ENCODE data around the gene FBXW12. TPM values are rescaled to one million over a fixed set of nuclear protein-coding genes. Genes with fewer than 3 reads are reported as not detected.

FBXW12 gene
- polyA plus RNA-seq, 12 donors: 0.11 to 0.39 (median 0.15) TPM; not detected in 5

DNA sequence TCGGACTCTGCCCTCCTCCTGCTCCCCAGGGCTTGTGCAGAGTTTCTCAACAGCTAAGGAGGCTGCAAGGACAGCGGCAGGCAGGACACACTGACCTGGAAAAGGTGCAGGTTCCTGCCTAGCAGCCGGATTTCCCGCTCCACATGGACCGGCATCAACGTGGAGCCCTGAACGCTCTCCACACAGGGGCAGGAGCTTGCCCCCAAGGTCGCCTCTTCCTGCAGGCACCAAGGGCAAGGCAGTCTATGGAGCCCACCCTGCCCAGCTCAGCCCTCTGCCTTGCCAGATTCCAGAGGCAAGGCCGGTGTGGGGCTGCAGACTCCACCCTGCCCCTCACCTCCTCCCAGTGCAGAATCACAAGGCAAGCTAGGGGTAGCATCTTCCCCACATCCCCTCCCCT, 47.1 kb downstream of the FBXW12 start:
- no peak for DNase-seq

DNA sequence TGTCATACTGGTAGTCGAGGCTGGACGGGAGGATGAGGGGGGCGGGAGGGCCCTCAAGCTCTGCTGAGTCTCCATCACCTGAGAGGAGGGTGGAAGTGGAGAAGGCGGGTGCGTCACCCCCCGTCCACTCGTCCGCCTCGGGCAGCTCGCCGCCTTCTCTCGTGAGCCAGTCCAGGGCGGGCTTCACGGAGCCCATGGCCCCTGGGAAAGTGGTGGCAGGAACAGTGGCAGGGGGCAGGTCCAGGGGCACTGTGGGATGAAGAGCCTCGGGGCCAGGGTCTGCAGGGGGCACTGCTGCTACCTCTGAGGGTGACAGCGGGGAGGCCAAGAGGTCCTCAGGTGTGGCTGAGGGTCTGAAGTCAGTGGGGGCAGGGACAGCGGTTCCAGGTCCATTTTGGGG, 47.6 kb downstream of the FBXW12 start:
- DNase-seq: no peak

DNA sequence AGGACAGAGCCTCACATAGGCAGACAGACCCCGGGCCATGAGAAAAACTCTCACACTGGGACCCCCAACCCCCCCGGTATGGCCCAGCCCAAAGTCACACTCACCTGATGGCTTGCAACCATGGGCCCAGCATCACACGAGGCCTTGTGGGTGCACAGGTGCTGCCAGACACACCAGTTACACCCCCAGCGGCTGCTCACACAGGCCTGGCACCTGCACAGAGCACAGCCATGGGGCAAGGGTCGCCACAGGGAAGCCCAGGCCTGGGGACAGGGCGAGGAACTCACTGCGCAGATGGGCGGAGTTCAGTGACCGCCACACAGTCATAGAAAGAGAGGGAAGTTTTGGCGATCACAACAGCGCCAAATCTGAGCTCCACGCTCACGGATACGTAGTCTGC, 48.5 kb downstream of the FBXW12 start:
- no peak for DNase-seq

DNA sequence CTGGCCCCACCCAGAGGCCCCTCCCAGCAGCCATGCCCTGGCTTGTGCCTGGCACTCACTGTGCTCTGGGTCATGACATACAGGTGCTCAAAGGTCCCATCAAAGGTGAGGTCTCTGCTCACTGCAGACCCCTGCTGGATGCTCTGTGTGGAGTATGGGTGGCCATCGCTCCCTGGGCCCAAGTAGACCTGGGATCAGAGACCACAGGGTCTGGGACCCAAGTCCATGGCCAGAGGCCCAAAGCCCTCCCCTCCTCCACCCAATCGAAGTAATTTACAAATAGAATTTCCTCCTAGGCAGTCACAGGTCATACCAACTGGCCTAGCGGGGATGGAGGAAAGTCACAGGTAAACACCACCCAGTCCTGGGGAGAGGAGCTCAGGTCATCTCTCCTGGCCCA, 50.3 kb downstream of the FBXW12 start:
- DNase-seq: no peak

DNA sequence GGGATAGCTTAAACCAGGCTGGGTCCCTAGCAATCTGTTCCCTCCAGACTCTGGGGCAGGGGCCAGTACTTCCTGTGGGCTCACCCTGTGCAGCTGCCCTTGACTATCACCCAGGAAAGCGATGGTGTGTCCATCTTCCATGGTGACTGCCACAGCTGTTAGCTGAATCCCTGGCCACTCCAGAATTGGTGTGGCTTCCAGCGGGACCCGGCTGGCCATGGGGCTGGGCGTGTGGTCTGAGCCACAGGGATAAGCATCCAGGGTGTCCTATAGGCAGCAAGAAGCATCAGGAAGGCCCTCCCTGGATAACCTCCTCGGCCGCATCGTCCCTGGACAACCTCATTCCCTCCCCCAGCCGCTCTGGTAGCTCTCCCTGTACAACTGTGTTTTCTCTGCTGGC, 50.7 kb downstream of the FBXW12 start:
- no peak for DNase-seq

DNA sequence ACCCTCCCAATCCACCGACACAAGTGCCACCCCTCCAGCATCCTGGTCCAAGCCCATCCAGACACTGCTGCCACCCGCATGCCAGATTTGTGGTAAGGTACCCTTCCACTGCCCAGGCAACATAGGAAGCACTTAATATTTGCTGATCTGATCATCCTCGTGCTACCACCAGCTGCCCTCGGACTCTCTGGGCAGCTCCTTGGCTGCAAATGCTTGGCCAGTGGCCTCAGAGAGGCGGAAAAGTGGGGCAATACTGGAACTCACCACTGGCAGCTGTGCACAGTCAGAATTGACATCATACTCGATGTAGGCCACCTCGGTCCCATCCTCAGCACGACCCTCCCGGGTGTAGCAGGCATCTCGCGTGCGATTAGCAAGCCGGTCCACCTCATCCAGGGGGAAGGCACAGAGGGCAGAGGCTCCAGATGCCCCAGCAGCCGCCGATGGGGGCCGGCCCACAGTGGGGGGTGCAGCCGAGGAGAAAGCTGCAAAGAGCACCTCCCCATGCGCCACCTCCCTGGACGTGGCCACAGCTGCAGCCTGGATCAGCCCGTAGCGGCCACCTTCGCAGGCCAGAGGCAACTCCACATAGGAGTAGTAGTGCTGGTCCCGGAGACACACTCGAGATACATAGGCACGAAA, 51.3 kb downstream of the FBXW12 start:
- no peak for DNase-seq

DNA sequence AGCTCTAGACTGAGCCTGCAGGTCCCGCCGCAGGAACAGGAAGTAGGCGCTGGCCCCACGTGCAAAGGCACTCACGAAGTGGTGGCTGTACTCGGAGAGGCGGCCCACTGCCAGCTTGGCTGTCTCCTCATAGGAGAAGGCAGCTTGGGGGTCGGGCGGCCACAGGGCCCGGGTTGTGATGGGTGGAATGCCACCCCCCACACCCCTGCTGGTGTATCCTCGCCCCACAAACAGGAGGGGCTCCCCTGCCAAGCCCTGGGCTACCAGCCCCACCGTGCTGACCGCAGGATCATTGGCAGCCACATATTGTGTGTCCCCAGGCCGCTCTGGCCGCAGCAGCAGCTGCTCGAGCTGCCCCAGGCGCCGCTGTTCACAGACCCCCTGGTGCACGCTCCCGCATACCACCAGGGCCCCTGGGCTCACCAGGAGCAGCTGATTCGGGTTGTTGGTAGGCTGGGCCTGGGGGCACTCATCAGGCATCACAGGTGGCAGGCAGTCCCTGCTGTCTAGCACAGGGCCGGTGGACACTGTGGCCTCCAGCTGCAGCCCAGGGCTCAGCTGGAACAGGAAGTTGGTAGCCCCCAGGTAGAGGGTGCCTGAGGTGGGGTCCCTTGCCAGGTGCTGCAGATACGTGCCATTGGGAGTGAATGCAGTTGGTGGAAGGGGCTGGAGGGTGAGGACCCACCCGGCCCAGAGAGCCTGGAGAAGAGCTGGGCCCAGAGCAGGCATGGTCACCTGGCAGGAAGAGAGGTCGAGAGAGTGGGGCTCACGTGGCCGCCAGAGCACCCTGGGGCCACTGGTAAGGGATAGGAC, 52.1 kb downstream of the FBXW12 start:
- no peak for DNase-seq

DNA sequence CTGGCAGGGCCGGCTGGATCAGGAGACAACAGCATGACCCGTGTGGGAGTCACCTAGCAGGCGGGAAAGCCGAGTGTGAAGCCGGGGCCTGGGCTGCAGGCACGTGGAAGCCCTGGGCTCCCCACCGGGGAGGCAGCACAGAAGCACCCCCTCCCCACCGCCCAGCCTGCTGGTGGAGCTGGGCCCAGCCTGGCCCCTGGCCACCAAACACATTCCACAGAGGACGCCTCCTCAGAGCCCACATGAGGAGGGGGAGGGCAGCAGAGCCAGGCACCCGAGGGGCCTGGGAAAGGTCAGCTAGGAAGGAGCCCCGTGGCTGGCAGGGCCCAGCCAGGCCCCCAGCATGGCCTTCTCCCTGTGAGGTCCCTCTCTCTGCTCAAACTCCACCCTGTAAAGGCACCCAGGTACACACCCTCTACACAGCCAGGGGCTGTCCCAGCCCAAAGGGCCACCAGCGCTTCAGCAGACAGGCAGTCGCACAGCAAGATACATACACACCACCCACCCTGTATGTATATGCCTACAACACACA, 53.3 kb downstream of the FBXW12 start:
- DNase-seq: no peak

DNA sequence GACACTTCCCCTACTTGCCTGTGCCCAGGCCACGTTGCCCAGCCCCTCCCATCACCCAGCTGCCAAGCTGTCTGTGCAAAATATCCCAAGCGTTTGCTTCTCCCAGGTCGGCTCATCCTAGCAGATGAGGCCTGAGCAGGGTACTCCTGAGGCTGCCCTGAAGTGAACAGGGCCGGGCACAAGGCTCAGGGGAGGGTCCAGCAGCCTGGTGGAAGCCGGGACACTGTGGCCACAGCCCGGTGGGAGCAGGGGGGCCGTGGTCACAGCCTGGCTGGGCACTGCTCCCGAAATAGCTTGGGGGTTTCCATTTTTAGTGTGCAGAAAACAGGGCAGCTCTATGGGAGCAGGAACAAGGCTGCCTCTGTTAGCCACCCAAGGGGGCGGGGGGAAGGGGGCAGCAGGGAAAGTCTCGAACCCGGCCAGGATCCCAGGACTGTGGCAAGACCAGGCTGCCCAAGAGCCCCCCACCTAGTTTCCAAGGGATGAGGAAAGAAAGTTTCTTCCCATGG, 54.4 kb downstream of the FBXW12 start:
- DNase-seq: no peak

DNA sequence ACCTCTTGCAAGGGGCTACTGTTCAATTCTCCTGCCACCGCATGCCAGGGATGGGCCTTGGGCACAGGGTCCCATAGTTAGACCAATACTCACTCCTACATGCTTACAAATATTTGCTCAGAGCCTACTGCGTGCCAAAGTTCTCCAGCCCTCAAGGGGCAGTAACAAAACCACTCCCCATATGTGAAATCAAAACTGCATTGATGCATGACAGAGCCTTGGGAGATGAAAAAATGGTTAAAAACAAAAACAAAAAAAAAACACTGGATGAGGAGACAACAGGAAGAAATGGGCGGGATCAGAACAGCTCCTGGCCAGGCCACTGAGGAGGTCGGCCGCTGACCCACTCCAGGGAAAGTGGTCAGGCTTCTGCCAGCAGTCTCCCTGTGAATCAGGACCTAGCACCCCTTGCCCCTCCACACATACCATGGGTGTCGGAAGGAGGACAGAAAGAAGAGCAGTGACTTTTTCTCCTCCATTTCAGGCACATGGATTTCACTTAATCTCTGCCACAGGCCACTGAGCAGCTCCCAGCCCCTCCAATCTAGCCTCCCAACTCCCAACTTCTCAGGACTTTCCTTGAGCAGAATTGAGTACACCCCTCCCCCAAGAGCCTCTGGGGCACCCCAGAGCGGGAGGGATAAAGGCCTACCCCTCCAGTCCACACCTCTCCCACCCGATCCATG, 55.1 kb downstream of the FBXW12 start:
- no peak for DNase-seq

DNA sequence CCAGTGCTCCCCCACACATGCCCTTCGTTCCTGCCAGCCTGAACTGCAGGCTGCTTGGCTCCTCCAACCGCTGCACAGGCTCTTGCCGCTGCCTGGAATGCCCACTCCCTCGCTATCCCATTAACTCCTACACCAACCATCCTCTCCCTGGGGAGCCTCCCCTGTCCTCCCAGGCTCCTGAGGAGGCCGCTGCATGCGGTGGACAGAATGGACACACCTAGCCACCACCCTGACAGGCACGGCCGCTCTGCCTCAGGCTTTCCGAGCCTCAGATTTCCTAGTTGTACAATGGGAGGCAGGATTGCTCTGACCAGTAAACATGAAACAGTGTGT, 55.6 kb downstream of the FBXW12 start:
- no peak for DNase-seq

DNA sequence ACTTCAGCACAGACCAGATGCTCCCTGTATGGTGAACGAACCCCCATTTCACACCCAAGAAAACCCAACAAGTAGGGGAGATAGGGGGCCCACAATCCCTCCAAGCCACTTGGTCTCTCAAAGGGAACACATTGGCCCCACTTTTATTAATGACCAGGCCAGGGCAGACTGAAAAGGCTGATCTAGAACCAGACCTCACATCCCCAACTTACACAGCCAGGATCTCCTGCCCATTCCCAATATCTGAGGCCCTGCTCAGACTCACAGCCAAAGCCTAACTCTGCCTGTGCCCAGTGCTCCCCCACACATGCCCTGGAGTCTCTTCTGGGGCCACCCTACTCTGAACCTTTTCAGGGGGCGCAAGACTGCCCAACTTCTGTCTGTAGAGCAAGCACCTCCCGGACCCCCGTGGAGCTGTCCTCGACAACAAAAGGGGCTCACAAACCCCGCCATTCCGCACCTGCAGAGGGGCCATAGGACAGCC, 56.1 kb downstream of the FBXW12 start:
- DNase-seq: no peak

DNA sequence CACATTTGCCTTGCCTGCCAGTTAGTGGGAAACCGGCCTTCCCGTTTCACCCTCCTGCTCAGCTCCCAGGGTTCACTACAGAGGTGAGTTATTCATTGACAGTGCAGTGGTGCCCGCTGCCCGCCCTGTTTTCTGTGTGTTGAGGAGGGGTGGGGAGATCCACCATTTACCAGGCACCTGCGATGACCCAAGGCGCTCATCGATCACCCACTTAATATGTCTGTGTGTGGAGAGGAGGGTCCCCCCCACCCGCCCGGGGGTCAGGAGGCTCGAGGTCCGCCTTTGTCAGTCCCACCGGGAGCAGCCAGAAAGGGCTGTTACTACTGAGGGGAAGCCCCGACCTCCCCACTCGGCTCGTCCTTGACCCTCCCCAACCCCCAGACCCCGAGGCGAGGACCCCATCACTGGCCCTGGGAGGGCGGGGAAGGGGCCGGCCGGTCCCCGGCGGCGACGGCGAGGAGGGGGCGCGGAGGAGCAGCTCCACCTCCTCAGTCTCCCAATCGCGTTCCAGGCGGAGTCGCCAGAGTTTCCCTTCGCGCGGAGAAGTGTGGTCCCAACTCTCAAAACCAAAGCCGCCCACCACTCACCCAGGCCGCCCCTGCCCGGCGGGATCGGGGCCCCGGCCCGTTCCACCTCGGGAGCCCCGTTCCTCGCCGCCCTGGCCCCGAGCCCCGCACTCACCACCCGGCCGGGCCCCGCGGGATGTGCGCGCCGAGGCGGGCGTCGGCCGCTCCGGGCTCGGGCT, 56.7 kb downstream of the FBXW12 start:
- peak; percentile 57 for DNase-seq

DNA sequence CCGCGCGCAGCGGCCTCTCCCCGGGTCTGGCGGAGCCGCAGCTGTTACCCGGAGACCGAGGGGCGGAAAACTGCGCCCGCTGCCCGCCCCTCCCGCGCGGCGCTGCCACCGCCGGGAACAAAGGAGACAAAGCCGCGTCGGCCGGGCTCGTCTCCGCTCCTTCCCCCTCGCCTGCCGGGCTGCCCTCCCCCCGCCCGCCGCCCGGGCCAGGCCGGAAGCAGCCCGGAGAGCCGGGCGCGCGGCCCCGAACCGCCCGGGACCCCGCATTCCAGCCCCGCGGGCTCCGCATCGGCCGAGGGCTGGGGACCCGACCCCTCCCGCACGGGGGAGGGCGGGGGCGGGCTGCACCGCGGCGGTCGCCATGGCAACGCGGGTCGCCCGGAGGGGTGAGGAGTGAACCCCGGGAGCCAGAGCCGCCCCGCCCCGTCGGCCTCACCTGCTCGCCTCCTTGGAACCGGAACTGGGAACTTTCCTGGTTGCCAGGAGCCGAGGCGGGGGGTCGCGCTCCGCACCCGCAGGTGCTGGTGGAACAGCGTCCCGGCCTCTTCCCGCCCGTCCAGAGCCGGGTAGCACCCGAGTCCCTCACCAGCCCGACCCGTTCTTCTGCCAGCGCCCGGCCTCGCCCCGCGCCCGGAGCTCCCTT, 57.4 kb downstream of the FBXW12 start:
- DNase-seq: no peak

DNA sequence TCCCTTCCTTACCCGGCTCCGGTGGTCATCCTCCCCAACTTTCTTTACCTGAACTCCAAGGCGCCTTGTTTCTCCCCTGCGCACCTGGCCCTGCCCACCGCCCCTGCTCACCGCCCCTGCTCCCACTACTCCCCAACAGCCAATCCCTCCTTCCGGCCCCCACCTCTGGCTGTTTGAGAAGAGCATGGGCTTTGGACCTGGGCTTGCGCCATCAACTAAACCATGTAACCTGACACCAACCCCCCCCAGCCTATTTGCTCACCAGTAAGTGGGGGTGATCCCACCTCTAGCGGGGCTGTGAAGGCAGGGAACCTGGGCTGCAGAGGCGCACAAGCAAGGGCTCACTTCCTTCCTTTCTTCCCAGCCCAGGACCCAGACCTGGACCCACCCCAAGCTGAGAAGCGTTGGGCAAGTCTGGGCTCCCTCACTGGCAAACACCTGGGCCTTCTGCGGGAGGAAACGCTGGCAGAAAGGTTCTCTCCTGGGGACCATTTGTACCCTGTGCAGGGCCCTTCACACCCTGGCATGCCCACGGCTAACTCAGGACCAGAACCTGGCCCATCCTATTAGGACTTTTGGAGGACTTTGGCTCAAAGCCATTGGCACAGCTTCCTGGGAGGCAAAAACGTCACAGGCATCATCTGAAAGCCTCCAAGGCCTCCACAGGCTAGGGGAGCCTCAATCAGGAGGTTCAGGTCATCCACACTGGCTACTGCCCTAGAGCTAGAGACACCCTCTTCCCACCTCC, 58.1 kb downstream of the FBXW12 start, which contains the start of gene PLXNB1:
Gene PLXNB1, minus strand, starts transcription at position 127 of the 748 bp plus-strand sequence. CDS start 5,475 bp downstream, outside the sequence.
- DNase-seq: no peak

DNA sequence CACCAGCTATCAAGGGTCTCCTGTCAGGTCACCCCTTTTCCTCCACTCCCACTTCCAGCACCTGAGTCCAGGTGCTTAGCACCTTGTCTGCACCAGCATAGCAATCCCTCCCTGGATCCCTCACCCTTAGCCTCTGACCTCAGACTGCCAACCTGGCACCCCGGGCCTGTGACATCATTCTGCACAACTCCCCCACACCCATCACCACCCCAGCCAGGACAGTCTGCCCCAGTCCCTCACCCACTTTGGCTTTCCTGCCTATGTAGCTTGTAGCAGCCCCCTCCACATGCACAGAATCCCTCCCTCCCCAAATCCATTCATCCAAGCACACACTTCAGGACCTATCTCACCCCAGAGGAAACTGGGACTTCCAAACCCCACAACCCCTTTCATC, 58.7 kb downstream of the FBXW12 start:
- no peak for DNase-seq

DNA sequence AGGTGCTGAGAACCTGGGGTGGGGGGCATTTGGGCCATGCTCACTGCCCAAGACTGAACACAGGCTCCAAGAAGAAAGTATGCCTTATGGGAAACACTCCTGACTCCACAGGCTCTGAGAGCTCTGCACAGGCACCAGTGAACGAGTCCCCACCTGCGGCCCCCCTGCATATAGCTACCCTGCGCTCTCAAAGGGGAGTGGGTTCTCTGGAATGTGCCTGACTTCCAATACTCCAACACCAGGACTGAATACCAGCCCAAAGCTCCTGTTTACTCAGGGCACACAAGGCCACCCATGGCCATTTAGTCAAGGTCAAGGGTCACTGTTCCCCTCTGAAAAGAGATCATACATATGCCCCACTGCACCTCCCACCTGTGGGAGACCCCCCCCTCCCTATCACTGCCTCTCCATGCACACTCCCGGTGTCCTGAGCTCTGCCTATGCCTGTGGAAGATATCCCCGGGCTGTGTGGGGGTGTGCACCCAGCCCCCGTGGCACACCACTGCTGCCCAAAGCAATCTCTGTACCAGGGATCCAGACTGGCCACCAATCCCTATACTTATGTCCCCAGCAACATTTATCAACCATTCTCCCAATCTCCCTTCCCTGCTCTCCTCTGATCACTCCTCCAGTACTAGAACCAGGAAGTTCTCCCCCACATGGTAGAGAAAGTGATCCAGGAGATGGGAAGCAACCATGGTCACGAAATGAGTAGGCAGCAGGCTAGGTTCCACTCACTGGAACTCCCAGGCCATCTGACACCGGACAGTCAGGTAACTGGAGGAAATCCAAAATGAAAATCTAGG, 59.4 kb downstream of the FBXW12 start:
- DNase-seq: no peak

DNA sequence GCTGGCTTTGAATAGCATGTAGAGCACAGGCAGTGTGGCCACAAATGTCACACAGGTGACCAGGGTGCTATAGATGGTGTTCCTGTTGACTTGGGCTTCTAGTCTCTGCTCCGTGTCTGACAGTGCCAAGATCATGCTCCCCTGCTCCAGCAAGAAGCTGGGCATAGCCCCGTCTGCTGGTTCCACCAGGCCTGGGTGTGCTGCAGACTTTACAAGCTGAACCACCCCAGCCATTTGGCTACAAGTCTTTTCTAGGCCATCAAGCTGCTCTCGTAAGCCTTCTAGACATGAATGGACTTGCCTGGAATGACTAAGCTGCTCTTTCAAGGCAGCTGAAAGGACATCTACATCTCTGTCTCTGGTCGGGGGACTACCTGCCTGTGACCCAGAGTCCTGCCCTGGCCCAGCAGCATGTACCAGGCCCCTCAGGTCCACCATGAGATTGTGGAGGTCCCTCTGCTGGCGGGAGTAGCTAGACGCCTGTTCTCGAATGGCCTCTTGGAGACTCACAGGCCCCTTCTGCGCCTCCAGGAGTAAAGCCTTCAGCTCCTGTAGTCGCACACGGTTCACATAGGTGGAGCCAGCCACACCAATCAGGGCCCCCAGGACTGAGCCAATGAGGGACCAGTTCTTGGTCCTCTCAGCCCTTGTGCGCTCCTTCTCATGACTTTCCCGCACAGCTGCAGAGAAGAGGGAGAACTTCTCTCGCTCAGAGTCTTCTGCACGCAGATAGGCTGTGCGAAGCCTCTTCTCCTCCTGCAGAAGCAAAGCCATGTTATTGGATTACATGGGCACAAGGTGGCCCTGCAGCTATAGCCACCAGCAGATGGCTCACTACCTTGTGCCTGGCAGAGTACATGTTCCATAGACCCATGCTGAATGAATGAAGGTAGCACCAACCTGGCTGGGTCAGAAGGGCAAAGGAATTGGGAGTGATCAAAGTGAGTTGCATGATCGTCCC, 60.7 kb downstream of the FBXW12 start:
- no peak for DNase-seq
